Endothelial cell of umbilical vein (primary cell): ENCODE results near the gene SCYL3. TPM values are rescaled to one million over a fixed set of nuclear protein-coding genes. Genes with fewer than 3 reads are reported as not detected.

Experiments used
- BruUV-seq: library from RNA; stranded (reverse); fragments of 400-500 nt; replicated peaks from 2 replicates; lab custom pipeline; 2021; lab: Mats Ljungman, UMichigan
- CTCF ChIA-PET: fragments of 300-600, 350-600 bp; sonication (Branson Sonifier 250); formaldehyde crosslinking; loops from one replicate; lab custom pipeline; 2021; ENCODE audit warnings: antibody characterized with exemption, inconsistent platforms; lab: Charles Lee
- POLR2A ChIA-PET: fragments of 300-600, 350-600 bp; sonication (Branson Sonifier 250); formaldehyde crosslinking; loops from one replicate; lab custom pipeline; 2021; ENCODE audit warnings: antibody characterized with exemption, inconsistent platforms; lab: Charles Lee
- DNase-seq: peaks from one replicate; pipeline ENCODE4 v3.0.0-alpha.2; 2011; ENCODE audit warnings: low read depth, low spot score
- FAIRE-seq: peaks from 2 replicates; lab custom pipeline; 2011; peaks lifted over from hg19 to GRCh38; lab: Jason Lieb, UNC
- H2AFZ ChIP-seq: 2 replicates; pipeline ENCODE4 v1.6.0; 2012; ENCODE audit warnings: low read depth, low read length, control low read depth, inconsistent platforms
- H3K27ac ChIP-seq: 2 replicates; pipeline ENCODE4 v1.5.1; 2011; ENCODE audit warnings: low read depth, mild to moderate bottlenecking, control low read depth, low read length, moderate library complexity; ENCODE audit not compliant: insufficient read depth
- H3K27me3 ChIP-seq, 2 experiments: 2 replicates each; pipeline versions ENCODE4 v1.6.0 to v1.6.1; 2011; ENCODE audit warnings: low read length in 2 of 2, mixed read lengths in 1 of 2; ENCODE audit not compliant: control insufficient read depth in 2 of 2, insufficient read depth in 2 of 2
- H3K36me3 ChIP-seq, 2 experiments: 2 replicates in 1 of 2; 3 replicates in 1 of 2; pipeline ENCODE4 v1.5.1; 2011; ENCODE audit warnings: low read length in 2 of 2, mild to moderate bottlenecking in 1 of 2, moderate library complexity in 1 of 2; ENCODE audit not compliant: control insufficient read depth in 2 of 2, insufficient read depth in 2 of 2; ENCODE audit errors: extremely low read depth in 1 of 2
- H3K4me1 ChIP-seq: 3 replicates; pipeline ENCODE4 v1.5.1; 2011; ENCODE audit warnings: mild to moderate bottlenecking, low read length; ENCODE audit not compliant: control insufficient read depth, insufficient read depth; ENCODE audit errors: extremely low read depth
- H3K4me2 ChIP-seq: 2 replicates; pipeline ENCODE4 v1.6.1; 2011; ENCODE audit warnings: low read length, control low read depth, mixed read lengths; ENCODE audit not compliant: insufficient read depth
- H3K4me3 ChIP-seq, 3 experiments: fragments of 200-600 bp in 1 of 3; sonication (generic), shearing (Covaris generic) in 1 of 3; replicated peaks in 1 of 3; 2 replicates each; pipeline ENCODE4 v1.5.1; 2011 to 2016; ENCODE audit warnings: control low read depth in 3 of 3, low read length in 3 of 3, mild to moderate bottlenecking in 2 of 3, inconsistent platforms in 1 of 3, low read depth in 1 of 3, moderate library complexity in 1 of 3; ENCODE audit not compliant: insufficient read depth in 1 of 3
- H3K79me2 ChIP-seq: 2 replicates; pipeline ENCODE4 v1.6.0; 2012; ENCODE audit warnings: low read length, inconsistent platforms; ENCODE audit not compliant: control insufficient read depth, insufficient read depth
- H3K9ac ChIP-seq: replicated peaks from 2 replicates; pipeline ENCODE3; 2011; ENCODE audit warnings: low read length, control low read depth; ENCODE audit not compliant: insufficient read depth; ENCODE audit errors: extremely low read depth
- H3K9me1 ChIP-seq: replicated peaks from 3 replicates; pipeline ENCODE4 v1.6.0; 2011; ENCODE audit warnings: mild to moderate bottlenecking, low read length; ENCODE audit not compliant: control insufficient read depth, insufficient read depth; ENCODE audit errors: extremely low read depth
- H3K9me3 ChIP-seq: replicated peaks from 2 replicates; pipeline ENCODE4 v1.5.1; 2012; ENCODE audit warnings: low read length, inconsistent platforms; ENCODE audit not compliant: control insufficient read depth, insufficient read depth
- H4K20me1 ChIP-seq: replicated peaks from 2 replicates; pipeline ENCODE3; 2011; ENCODE audit warnings: mild to moderate bottlenecking, low read length; ENCODE audit not compliant: control insufficient read depth, insufficient read depth; ENCODE audit errors: extremely low read depth
- CTCF ChIP-seq, 2 donors: IDR thresholded peaks; 1 replicate in 1 of 2; 2 replicates in 1 of 2; pipeline ENCODE4 v1.5.1; 2011; ENCODE audit warnings: low read length in 2 of 2, mild to moderate bottlenecking in 2 of 2, moderate library complexity in 2 of 2, control low read depth in 1 of 2, inconsistent platforms in 1 of 2, low read depth in 1 of 2; ENCODE audit not compliant: insufficient read depth in 1 of 2; ENCODE audit errors: extremely low read depth in 1 of 2
- EZH2 ChIP-seq: IDR thresholded peaks from 2 replicates; pipeline ENCODE4 v1.6.1; 2012; ENCODE audit warnings: borderline replicate concordance, low read depth, mild to moderate bottlenecking, moderate library complexity, low read length, inconsistent platforms; ENCODE audit not compliant: severe bottlenecking
- FOS ChIP-seq: IDR thresholded peaks from 2 replicates; pipeline ENCODE4 v1.6.1; 2011; ENCODE audit warnings: mild to moderate bottlenecking, low read length, moderate library complexity, borderline replicate concordance; ENCODE audit not compliant: insufficient read depth
- GATA2 ChIP-seq: IDR thresholded peaks from 2 replicates; pipeline ENCODE4 v1.7.0; 2011; ENCODE audit warnings: low read depth, mild to moderate bottlenecking, moderate library complexity, mixed read lengths, low read length; ENCODE audit not compliant: insufficient read length, insufficient read depth
- MAX ChIP-seq: IDR thresholded peaks from 2 replicates; pipeline ENCODE4 v1.6.1; 2011; ENCODE audit not compliant: insufficient read depth, insufficient read length
- MYC ChIP-seq: IDR thresholded peaks from one replicate; pipeline ENCODE4 v1.6.1; 2011; ENCODE audit warnings: mild to moderate bottlenecking, low read depth, low read length
- POLR2A ChIP-seq: IDR thresholded peaks from 2 replicates; pipeline ENCODE4 v1.6.1; 2012; ENCODE audit warnings: low read depth, mild to moderate bottlenecking, control low read depth, low read length
- dilution Hi-C: fragments of 300-500 bp; cut with MboI; formaldehyde crosslinking; loops from one replicate; pipeline ENCODE4 v1.15.0; 2019; ENCODE audit warnings: low sequenced_read_pairs; ENCODE audit not compliant: extremely low pct_ligation_motif_present
- intact Hi-C: fragments of 100-400 bp; cut with micrococcal nuclease; formaldehyde crosslinking; loops from one replicate; pipeline ENCODE4 v1.10.0; 2022
- polyA plus RNA-seq, 4 experiments: library from polyadenylated mRNA; depleted of rRNA in 3 of 4; stranded (reverse) in 3 of 4; unstranded in 1 of 4; fragments of >200 nt; gene quantifications; 2 replicates each; pipeline versions ENCODE4 v1.2.1 to v1.2.3, GENCODE V29; 2011 to 2012; ENCODE audit warnings: missing spikeins in 1 of 4
- total RNA-seq: library from RNA; stranded (reverse); gene quantifications from 2 replicates; pipeline ENCODE4 v1.2.3, GENCODE V29; 2021

SCYL3 gene
- total and polyA plus RNA-seq, 2 donors (not counting 3 experiments of a cell fraction or from before 2014, with no cell fraction given), result 3.3 to 6.2 TPM

GRCh38 chr1:169838942-169839341, 54.8 kb downstream of the SCYL3 start:
- intact Hi-C loops (no loop called here), dilution Hi-C loops (no loop called here)
- Histone ChIP-seq H4K20me1 (no peaks in the 10 kb centered on the region), H3K27ac (no peak overlapping the region), H3K79me2 (peaks cover 5% of the 10 kb centered on the region), H3K4me1 (no peaks in the 10 kb centered on the region), H3K27me3 (no peaks in the 10 kb centered on the region), H3K9me1 (no peaks in the 10 kb centered on the region), H3K9ac (no peak overlapping the region), H3K36me3 (peaks cover 0 to 3% of the 10 kb centered on the region in 2 experiments), H3K4me2 (no peak overlapping the region), H3K4me3 (no peak overlapping the region), H3K9me3 (no peaks in the 10 kb centered on the region), H2AFZ (no peak overlapping the region)
- CTCF ChIA-PET, result no interaction called here
- FAIRE-seq, result no peak
- POLR2A ChIA-PET, result no interaction called here
- DNase-seq, result no peak
- no peak for TF ChIP-seq MYC
- TF ChIP-seq FOS, result no peak
- TF ChIP-seq CTCF (IDR thresholded peaks at IDR 0.05; ENCODE audit: extremely low read depth in 1 of 2, insufficient read depth in 1 of 2, low read depth in 1 of 2, low read length in 2 of 2), result no peak
- TF ChIP-seq POLR2A, result no peak
- TF ChIP-seq EZH2, result no peak
- TF ChIP-seq MAX, result no peak
- no peak for TF ChIP-seq GATA2
- no TSS peak for BruUV-seq
